GM19351 (cell line): ENCODE data around the gene PIK3R6.

Experiments used
- ATAC-seq: cut with Tn5 transposase; IDR thresholded peaks from one replicate; pipeline ENCODE4 v1.9.1; 2021; ENCODE audit warnings: mild to moderate bottlenecking, moderate library complexity; ENCODE audit not compliant: unreplicated experiment

The PIK3R6 gene, protein sequence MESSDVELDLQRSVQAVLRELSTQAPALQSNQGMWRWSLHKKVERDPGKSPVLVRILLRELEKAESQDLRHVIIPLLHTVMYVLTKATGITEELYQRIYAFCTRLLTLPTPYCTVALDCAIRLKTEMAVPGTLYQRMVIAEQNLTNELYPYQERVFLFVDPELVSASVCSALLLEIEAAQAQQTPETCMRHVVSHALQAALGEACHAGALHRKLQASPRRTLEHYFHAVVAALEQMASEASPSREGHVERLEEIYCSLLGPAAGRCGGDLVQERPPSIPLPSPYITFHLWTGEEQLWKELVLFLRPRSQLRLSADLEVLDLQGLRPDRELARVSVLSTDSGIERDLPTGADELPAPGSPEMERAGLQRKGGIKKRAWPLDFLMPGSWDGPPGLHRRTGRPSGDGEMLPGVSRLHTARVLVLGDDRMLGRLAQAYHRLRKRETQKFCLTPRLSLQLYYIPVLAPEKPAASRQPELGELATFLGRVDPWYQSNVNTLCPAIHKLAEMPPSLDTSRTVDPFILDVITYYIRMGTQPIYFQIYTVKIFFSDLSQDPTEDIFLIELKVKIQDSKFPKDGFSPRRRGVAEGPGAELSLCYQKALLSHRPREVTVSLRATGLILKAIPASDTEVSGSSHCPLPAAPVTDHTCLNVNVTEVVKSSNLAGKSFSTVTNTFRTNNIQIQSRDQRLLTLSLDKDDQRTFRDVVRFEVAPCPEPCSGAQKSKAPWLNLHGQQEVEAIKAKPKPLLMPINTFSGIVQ

GRCh38 chr17:8867361-8867981 is at the start of gene PIK3R6:
TSS of gene PIK3R6 (minus strand) at chr17:8867674. CDS start at chr17:8849794, 17,880 bp downstream.
- ATAC-seq, result no peak

DNA sequence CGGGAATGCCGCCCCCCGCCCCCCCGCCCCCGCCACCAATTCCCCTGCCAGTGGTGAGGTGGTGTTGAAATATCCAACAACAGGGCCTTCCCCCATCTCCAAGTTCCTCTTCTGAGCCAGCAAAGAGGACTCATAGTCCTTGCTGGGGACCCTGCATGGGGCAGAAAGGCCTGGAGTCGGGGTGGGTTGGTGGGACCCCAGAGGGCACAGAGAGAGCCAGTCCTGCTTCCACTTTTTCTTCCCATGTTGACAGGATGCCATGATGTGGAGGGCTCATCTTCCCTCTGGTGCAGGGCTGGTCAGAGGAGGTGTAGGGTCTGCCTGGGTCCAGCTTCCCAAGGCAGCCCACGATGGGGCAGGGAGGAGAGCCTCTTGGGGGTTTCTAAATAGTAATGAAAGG is 49.0 kb upstream of the PIK3R6 start:
- no peak for ATAC-seq

- ATAC-seq, result no peak
Measured at GRCh38 chr17:8914554-8914953, 47.1 kb upstream of the PIK3R6 start.

DNA sequence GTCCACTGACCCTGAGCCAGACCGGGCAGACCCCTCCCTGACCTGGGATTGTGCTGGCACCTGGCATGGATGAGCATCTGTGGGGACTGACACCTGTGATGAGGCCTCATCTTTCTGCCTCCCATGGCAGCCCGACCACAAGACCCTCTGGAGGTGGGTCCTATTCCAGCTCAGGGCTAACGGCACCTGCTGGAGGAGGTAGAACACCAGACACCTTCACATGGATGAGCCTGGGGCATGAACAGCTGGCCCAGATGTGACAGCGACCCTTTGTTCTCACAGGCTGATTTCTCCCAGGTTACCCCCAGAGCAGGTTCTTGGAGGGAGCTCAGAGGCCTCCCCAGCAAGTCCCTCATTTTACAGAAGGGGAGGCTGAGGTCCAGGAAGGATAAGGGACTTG is 46.4 kb upstream of the PIK3R6 start:
- no peak for ATAC-seq

GRCh38 chr17:8913091-8913490 is 45.6 kb upstream of the PIK3R6 start:
- no peak for ATAC-seq

DNA sequence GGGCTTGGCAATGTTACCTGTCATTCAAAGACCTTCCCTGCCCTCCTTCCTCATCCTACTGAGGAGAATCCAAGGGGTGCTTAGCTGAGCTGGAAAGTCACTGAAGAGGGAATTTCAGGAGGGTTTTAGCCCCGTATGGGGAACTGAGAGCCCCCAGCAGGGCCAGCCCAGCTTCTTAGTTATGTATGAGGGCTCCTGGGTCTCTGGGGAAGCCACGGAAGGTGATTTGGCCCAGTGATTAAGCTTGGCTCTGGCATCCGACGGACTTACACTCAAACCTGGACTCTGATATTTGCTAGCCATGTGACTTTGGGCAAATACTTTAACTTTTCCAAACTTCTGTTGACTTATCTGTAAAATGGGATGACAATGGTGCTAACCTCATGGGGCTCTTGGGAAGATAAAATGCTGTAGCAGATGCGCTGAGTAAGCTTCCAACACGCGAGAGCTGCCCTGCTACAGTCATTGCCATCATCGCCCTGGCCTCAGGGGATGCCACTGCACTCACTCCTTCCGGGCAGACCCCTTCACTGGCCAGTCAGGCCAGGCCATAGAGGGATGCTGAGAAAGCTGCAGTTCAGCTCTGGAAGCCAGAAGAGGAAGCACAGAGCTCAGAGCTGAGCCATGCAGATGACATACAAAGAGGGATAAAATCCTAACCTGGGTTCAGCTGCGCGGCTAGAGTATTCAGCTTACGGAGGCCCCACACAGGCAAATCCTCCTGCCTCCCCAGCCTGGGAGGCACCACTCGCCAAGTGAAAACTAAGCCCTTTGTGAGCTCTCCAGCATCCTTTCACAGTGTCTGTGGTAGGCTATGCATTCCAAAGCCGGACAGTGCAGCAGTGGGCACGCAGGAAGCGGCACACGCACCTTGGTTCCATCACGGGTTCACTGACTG is 44.9 kb upstream of the PIK3R6 start:
- ATAC-seq, result no peak

DNA sequence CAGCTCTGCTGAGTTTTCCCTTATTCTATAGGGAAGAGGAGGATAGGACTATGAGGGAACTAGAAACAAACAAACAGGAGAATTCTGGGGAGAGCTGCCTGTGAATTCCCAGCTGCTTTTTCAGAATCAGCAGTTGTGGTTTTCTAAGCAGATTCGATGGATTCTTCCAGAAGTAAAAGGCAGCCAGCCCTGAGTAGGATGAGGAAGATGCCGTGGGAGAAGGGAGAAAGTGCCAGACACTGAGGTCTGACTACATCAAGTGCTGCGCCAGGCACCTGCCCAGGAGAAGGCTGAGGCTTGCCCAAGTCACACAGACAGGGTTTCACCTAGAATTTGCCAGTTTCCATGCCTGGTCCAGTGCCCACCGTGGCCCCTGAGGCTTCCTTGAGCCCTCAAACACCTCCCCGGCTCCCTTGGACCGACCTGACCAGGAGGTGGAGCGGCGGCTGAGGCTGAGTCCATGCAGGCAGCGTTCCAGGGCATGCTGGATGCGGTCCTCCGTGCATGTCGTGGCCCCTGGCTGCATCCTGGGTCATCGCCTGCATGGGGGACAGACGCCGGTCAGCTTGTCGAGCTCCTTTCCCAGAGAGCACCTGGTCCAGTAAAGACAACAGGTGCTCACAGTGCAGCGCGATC is 43.6 kb upstream of the PIK3R6 start:
- ATAC-seq, result no peak

- ATAC-seq, result no peak
Measured at GRCh38 chr17:8909586-8910270, 42.3 kb upstream of the PIK3R6 start.

DNA sequence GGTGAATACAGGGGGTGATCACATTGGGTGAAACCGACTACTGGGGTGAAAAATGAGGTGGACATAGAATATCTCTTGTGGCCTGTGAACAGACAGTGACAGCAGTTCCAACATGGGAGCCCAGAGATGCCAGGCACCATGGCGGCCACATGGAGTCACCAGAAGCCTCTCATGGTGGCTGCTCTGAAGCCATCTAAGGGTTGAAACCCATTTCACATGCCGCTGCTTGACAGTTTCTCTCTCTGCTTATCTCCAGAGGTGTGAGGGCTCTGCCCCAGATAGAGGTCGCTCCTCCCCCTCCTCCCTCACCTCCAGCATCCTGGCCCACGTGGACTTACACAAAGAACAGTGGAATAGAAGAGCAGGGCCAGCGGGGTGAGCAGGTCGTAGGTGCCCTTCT is 37.9 kb upstream of the PIK3R6 start:
- ATAC-seq, result no peak

- no peak for ATAC-seq
Measured at GRCh38 chr17:8904686-8905085, 37.2 kb upstream of the PIK3R6 start.

GRCh38 chr17:8904201-8904600 is 36.7 kb upstream of the PIK3R6 start:
- ATAC-seq, result no peak

DNA sequence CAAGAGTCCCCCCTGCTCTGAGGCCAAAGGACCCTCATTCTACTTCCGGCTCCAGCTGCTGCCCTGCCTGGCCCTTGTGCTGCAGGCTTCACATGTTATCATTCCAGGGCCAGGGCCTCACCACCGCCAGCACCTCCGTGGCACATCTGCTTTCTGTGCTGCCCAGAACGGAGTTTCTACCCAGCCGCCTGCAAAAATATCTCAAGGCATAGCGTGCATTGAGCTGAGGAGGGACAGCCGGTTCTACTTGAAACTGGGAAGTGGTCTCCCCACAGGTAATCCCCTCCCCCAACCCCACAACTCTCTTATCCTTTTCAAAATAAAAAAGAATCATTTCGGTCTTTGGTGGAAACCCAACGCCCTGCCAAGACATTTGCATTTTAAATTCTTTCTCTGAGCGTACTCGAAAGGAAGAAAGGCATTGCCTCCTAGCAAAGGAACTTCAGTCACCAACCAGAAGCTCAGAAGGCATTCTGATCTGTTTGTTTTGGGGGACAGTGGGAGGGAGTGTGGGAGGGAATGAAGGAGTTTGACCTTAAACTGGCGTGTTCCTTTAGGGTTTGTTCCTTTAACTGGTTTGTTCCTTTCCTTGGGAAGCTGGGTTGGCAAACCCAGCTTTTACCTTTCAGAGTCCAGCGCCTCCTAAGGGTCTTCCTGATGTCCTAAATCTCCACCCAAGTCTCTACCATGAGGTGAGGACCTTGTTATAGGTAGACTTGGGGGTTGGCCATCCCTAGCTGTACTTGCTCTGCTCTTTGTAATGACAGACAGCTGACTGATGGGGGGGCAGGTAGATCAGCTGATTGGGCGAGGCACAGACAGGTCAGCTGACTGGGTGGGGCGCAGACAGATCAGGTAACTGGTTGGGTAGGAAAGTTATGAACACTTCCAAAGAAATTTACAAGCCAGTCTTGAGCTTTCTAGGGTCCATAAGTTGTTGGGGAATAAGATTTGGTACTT is 33.4 kb upstream of the PIK3R6 start:
- no peak for ATAC-seq

DNA sequence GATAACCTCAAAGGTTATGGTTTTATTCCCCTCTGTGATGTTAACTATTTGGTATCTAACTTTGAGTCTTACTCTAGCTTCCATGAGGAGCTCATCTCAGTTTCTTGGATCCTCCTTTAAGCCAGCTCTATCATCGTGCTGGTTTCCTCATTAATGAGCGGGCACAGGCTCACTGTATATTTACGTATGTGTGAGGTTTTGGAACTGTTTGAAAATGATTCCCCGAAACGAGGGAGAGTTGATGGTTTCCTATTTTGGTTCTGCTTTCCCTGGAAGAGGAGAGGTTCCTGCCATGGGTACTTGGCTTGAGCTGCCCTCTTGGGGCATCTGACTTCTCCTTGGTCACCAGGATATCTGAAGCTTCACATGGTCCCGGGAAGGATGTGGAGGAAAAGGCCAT is 32.7 kb upstream of the PIK3R6 start:
- ATAC-seq, result no peak

GRCh38 chr17:8898636-8899035 is 31.2 kb upstream of the PIK3R6 start:
- no peak for ATAC-seq

DNA sequence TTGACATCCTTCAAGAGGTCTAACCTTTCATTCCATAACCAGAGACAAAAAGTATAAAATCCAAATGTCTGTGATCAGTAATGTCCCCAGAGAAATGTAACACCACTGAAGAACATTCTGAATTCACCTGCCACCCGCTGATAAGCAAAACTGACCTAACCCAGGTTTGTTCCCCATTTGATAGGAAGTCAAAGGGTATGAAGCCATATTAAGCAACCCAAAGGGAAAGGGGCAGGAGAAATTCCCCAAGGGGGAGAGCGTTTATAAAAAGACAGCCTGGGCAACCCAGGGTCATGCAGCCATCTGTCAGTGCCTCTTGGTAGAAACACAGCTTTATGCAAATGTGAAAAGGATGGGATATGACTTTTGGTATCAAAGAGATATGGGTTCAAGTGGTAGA is 30.7 kb upstream of the PIK3R6 start:
- no peak for ATAC-seq

GRCh38 chr17:8896641-8897635 is 29.5 kb upstream of the PIK3R6 start:
- no peak for ATAC-seq

- ATAC-seq, result no peak
Measured at GRCh38 chr17:8896087-8896486, 28.6 kb upstream of the PIK3R6 start.
